GM21576 (cell line): ENCODE data around the gene DCLK2.

ENCODE experiments used
- ATAC-seq: cut with Tn5 transposase; IDR thresholded peaks from one replicate; pipeline ENCODE4 v1.9.1; 2021; ENCODE audit warnings: mild to moderate bottlenecking, moderate library complexity; ENCODE audit not compliant: unreplicated experiment

DCLK2 gene

GRCh38 chr4:150234246-150234645 is 156.0 kb downstream of the DCLK2 start:
- no peak for ATAC-seq

DNA sequence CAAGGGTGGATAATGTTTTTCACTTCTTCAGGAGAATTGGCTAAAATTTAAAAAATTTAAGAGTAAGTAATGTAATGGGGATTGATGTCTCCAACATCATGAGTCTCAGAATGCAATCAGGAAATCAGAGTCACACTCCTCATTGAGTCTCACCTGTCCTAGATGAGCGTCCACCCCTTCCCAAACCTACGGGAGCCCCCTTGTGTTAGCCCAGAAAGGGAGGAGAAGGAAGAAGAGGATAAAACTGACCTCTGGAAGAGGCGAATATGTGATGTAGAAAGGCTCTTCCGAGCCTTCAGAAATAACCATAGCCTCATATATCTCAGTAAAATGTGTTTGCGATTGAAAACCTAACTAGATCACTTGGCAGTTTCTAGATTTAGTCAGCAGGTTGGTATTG is 157.1 kb downstream of the DCLK2 start:
- no peak for ATAC-seq

- no peak for ATAC-seq
Measured at GRCh38 chr4:150235808-150236271, 157.6 kb downstream of the DCLK2 start.

DNA sequence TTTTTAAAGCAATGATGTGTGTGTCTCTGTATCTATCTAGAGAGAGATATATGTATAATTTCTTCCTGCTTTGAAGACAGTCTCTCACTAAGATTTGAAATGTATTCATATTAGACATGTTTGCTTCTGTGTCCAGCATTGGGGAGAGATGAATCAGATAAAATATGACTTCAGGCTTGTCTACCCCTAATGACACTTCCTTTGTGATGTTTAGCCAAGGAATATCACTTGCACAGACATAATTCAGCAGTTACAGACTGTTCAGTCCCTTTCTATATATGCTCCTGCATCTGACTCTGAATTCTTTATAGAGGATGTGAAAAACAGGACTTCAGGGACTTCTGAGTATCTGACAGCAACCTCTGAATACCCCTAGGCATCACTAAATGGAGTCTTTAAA is 158.4 kb downstream of the DCLK2 start:
- no peak for ATAC-seq

- ATAC-seq: no peak
Measured at GRCh38 chr4:150237110-150237872, 159.0 kb downstream of the DCLK2 start.

GRCh38 chr4:150238591-150238990 is 160.3 kb downstream of the DCLK2 start:
- ATAC-seq: no peak

GRCh38 chr4:150240011-150240410 is 161.8 kb downstream of the DCLK2 start:
- no peak for ATAC-seq

- ATAC-seq: no peak
Measured at GRCh38 chr4:150242820-150243458, 164.7 kb downstream of the DCLK2 start.

DNA sequence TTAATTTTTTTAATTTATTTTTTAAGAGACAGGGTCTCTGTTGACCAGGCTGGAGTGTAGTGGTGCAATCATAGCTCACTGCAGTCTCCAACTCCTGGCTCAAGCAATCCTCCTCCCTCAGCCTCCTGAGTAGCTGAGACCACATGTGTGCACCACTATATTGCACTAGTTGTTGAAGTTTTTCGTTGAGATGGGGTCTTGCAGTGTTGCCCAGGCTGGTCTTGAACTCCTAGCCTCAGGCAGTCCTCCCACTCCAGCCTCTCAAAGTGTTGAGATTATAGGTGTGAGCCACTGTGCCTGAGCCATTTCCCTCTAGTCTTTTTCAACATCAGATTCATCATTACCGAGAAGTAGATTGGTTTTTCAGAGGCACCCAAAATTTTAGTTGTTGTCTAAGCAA is 165.7 kb downstream of the DCLK2 start:
- no peak for ATAC-seq

- ATAC-seq: no peak
Measured at GRCh38 chr4:150244600-150244999, 166.4 kb downstream of the DCLK2 start.

- ATAC-seq: no peak
Measured at GRCh38 chr4:150247184-150247583, 168.9 kb downstream of the DCLK2 start.

- no peak for ATAC-seq
Measured at GRCh38 chr4:150248181-150248580, 169.9 kb downstream of the DCLK2 start.

DNA sequence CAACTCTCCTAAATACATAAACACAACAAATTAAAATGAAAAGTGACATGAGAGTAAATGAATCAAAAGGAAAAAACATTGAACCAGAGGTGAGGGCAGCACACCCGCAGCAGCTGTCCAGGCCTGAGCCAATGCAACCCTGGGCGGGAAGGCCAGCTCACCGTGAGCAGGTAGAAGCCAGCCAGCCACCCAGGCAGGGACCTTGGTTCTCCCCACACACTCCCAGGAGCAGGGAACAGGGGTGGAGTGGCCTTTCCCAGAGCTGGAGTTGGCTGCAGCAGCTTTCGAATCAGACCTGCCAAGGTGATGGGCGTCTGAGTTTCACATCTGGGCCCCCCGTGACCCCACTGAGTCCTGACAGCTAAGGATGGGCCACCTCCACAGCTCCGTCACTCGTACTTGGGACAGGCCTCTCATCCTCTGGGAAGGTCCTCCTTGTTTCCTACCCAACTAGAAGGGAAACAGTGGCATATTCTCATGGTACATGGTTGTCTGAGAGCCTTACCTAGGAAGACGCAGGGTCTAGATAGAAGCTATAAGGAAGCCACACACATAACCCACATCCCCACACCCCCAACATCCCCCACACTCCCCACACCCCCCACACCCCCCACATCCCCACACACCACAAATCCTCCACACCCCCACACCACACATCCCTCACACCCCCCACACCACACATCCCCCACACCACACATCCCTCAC is 172.2 kb downstream of the DCLK2 start:
- no peak for ATAC-seq

DNA sequence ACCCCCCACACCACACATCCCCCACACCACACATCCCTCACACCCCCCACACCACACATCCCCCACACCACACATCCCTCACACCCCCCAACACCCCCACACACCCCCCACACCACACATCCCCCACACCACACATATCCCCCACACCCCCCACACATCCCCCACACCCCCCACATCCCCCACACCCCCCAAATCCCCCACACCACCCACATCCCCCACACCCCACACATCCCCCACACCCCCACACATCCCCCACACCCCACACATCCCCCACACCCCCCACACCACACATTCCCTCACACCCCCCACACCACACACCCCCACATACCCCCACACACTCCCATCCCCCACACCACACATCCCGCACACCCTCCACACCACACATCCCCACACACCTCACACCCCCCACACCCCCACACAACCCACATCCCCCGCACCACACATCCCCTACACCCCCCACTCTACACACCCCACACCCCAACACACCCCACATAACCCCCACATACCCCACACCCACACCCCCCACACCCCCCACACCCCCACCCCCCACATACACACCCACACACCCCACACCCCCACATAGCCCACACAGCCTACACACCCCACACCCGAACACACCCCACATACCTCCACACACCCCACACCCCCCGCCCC is 172.9 kb downstream of the DCLK2 start:
- no peak for ATAC-seq

DNA sequence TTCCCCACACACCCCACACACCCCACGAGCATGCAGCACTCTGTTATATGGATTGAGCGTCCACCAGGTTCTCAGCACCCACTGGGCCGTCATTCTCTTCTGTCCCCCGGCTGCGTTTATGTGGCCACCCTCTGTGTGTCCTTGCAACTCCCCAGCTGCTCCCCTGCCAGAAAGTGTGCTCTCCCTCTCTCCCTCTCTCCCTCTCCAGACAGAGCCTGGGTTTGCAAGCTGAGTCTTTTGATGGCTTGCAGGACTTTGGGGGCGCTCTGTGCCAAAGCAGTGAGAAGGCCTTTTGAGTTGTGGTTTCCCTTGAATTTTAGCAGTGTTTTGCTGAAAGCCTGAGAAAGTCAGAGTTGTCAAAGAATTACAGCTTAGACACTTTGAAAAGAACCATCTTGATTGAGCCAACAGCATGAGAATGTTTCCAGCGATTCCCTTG is 173.5 kb downstream of the DCLK2 start:
- no peak for ATAC-seq

DNA sequence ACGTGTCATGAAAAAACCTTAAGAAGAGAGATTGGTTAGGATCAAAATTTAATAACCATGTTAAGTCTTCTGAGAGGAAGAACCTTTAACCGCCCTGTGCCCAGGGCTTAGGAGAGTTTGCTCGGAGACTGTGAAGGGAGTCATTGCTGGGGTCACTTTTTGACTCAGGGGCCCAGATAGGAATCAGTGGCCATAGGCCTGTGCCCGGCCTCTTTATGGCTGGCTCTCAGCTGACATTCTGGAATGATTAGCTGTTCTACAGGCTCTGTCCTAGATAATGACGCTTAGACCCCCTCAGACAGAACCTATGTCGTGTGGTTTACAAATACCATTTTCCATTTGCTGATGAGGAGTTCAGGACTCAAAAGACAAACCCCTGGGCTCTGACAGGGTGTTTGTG is 174.1 kb downstream of the DCLK2 start:
- no peak for ATAC-seq

GRCh38 chr4:150252741-150253140 is 174.5 kb downstream of the DCLK2 start:
- no peak for ATAC-seq

DNA sequence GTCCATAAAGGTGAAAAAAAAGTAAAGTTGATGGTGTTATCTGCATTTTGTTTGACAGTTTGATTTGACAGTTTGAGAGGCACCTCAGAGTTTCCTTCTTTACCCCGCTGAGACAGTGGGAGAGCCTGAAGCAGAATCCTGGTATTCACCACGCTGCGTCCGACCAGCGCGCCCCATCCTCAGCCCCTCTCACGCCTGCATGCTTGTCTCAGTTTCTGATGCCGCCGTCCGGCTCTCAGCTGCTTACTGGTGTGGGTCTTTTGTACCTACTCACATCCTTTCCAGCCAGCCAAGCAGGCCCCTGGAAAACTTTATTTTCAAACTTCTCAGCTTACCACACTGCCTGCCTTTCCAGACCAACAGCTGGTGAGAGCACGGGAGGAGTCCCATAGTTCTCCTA is 175.2 kb downstream of the DCLK2 start:
- ATAC-seq: no peak

DNA sequence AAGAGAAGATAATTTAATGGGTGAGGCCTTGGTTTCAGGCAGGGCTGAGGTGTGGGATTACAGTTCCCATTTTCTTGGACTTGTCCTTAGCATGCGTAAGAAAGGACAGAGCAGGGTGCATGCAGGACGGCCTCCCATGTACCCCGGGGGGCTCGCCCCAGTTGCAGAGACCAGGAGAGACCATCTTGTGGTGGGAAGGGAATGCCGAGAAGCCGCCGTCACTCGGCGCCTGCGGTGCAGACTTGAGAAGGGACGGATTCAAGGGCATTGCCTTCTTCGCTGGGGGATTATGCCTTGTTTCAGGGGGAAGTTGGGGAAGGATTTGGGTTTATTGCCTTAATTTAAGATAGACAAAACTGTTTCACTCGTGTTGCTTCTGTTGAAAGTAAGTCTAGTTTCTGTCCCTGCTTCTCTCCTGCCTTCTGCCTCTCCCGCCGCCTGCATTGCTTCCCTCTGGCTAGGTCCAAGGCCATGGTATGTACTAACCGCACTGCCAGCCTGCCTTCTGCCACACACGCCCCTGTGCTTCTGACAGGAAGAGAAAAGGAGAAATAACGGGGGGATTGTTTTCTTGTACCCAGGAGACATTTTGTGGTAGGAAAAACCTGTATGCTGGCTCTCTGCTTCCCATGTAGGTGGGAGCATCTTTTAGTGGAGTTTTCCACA is 175.9 kb downstream of the DCLK2 start:
- ATAC-seq: no peak

- no peak for ATAC-seq
Measured at GRCh38 chr4:150255610-150256224, 177.5 kb downstream of the DCLK2 start.
